WI38 (cell line): ENCODE measurements around the gene PDE3B.

Source experiments
- H3K4me3 ChIP-seq: 2 replicates; pipeline ENCODE4 v1.5.1; 2011; ENCODE audit warnings: low read depth, mild to moderate bottlenecking, control low read depth, low read length
- CTCF ChIP-seq: IDR thresholded peaks from 2 replicates; pipeline ENCODE4 v1.5.1; 2012; ENCODE audit warnings: low read depth, mild to moderate bottlenecking, control low read depth, low read length

Gene PDE3B

DNA sequence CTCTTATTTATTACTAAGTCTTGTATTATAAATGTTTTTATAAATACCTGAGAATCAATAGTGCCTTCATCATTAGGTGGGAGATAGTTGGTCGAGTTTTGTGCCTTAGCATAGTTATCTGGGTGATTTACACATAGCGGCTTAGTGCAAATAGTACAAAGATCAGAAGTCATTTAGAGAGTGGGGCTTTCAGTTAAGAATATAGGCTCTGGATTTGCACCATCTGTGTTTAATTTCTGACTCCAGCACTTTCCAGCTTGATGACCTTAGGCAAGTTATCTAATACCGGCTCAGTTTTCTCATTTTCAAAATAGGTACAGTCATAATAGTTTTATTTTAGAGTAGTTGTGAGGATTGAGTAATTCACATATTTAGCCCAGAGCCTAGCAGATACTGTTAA, 26.4 kb downstream of the PDE3B start:
- no peak overlapping the region for H3K4me3 ChIP-seq
- TF ChIP-seq CTCF = no peak

DNA sequence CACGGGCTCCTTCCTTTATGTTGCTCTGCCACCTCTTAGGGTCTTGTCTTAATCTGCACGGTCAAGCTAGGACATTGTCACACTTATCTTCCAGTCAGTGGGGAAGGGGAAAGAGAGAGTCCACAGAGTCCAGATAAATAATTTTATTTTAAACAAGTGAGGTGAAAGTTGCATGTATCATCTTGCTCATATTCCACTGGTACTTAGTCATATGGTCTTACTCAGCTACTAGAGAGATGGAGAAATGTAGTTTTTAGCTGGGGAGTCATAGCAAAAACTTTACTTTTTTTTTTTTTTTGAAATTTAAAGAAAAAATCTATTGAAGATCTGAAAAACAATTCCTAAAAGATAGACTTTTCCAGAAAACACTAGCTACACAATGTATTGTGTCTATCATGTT, 29.0 kb downstream of the PDE3B start:
- H3K4me3 ChIP-seq = no peak overlapping the region
- no peak for TF ChIP-seq CTCF

GRCh38 chr11:14673421-14673820, 29.8 kb downstream of the PDE3B start:
- no peak for TF ChIP-seq CTCF
- no peak overlapping the region for H3K4me3 ChIP-seq

- TF ChIP-seq CTCF = no peak
- no peak overlapping the region for H3K4me3 ChIP-seq
Measured at GRCh38 chr11:14673824-14674405, 30.3 kb downstream of the PDE3B start.

DNA sequence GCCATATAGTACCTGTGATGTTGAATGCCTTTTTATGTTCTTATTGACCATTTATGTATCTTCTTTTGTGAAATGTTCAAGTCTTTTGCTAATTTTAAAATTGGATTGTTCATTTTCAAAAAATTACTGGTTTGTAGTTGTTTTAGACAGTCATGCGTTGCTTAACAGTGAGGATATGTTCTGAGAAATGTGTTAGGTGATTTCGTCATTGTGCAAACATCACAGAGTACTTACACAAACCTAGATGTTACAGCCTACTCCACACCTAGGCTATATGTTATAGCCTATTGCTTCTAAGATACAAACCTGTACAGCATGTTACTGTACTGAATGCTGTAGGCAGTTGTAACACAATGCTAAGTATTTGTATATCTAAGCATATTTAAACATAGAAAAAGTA, 32.5 kb downstream of the PDE3B start:
- no peak for TF ChIP-seq CTCF

DNA sequence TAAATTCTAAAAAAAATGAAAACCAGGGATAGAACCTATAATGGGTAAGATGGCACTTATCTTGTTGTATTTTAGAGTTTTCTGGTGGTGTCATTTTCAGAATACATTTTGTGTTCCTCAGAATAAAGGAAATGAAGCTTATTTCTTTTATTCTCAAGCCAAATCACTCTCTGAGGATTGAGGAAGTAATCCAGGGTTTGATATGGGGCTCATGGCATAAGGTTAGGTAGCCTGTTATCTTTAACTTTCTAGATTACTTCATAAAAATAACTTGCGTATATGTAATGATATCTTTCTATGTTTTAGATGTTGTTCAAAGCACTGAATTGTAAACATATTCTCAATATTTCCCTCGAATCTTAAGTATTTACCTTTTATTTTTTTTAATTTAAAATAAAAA, 33.5 kb downstream of the PDE3B start:
- H3K4me3 ChIP-seq = no peak overlapping the region
- no peak for TF ChIP-seq CTCF

More for the DNA sequence above, 32.5 kb downstream of the PDE3B start:
- no peak overlapping the region for H3K4me3 ChIP-seq

- no peak overlapping the region for H3K4me3 ChIP-seq
- TF ChIP-seq CTCF = no peak
Measured at GRCh38 chr11:14678350-14678749, 34.7 kb downstream of the PDE3B start.
